CMK (cell line): ENCODE results near the gene TMEM132D.

ENCODE experiments used
- DNase-seq: peaks from one replicate; pipeline ENCODE4 v3.0.0-alpha.2; 2010; ENCODE audit warnings: low read depth

Gene TMEM132D

DNA sequence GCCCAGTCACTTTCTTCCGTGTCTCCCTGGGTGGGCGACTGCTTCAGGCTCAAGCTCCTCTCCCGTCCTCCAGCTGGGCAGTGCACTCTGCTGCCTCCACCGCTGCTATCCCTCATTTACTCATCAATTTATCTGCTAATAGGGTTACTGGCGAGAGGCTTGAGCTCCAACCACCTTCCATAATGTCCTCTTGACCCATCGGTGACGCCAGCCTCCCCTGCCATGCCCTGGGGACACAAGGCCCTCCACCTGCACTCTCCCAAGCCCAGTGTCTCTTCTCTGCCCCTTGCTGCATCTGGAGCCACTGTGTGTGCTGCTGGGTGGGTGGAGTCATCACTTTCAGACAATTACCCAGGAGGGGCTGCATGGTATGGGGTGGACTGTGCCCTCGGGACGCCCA is 78.5 kb downstream of the TMEM132D start:
- DNase-seq: no peak

- no peak for DNase-seq
These were observed 81.9 kb downstream of the TMEM132D start for GRCh38 chr12:129821964-129822363.

GRCh38 chr12:129819391-129819790 is 84.4 kb downstream of the TMEM132D start:
- DNase-seq: no peak

DNA sequence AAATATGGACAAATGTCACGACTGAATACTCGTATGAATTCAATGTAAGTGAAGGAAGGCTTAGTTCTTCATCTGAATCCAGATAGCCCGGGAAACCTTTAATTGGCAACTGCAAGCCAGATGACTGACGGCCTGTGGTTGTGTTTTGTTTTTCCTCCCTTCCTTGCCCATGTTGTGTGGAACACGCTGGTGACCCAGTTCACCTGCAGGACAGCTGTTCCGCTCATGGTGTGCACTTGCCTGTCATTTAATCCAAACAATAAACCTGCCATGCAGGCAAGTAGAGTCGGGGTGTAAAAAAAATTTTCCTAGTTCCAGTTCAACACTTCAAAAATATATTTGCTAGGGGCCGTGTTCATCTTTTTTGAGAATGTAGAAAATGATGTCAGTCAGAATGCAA is 88.0 kb downstream of the TMEM132D start:
- DNase-seq: no peak

- DNase-seq: no peak
These were observed 91.9 kb downstream of the TMEM132D start for GRCh38 chr12:129811963-129812362.

DNA sequence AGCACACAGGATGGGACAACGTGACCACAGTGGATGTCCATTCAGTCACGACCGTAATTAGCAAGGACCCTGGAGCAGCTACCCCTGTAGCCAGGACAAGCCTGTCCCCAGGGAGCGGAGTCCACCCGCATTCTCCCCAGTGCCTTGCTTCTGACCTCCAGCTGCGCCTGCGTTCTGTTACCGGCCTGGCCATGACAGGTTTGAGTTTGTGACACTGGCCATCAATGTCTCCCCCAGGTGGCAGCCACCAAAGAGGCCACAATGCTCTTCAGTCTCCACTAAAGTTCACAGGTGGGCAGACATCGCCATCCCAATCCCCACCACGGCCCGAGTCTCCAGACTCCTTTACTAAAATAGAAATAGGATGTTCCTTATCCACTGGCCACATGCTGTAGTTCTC is 96.7 kb downstream of the TMEM132D start:
- no peak for DNase-seq

- no peak for DNase-seq
These were observed 112.4 kb downstream of the TMEM132D start for GRCh38 chr12:129791396-129791795.

DNA sequence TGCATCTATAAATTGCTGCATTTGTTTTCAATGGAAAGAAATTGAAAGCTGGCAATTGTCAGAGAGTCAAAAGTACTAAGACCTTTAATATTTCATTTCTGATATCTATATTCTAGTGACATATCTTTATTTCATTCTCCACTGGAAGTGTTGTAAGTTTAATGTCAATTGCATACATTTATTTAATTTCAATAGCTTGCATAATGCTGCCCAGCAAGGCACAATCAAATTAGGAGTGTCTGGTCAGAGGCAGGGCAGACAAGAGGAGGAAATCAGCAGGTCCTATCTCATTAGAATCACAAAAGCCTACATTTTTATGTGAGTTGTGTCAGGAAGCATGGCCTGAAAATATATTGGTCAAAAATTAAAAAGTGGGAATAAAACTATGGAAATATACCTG is 112.9 kb downstream of the TMEM132D start:
- DNase-seq: no peak

GRCh38 chr12:129790331-129790730 is 113.5 kb downstream of the TMEM132D start:
- no peak for DNase-seq

- DNase-seq: no peak
These were observed 113.9 kb downstream of the TMEM132D start for GRCh38 chr12:129789921-129790320.

DNA sequence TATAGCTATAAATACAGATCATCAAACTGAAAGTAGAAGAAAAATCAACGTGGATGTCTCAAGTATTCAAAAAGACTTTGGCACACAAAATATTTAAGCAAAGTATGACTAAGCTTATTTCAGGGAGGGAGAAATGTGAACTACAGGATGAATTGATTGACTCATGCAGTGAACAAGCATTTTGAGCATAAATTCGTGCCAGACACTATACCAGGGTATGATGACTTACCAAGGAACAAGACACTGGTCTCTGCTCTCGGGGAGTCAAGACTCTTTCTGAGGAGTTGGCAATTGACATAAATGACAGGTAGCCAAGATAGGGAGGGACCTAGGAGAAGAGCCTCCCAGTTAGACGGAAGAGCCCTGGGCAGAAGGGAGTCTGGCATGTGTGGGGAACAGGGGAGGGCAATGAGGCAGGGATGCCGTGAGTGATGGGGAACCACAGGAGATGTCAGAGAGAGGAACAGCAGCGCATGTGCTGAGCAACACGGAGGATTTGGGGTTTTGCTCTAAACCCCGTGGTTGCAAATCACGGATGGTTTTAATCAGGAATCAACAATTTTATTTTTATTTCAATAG is 115.2 kb downstream of the TMEM132D start:
- DNase-seq: no peak

DNA sequence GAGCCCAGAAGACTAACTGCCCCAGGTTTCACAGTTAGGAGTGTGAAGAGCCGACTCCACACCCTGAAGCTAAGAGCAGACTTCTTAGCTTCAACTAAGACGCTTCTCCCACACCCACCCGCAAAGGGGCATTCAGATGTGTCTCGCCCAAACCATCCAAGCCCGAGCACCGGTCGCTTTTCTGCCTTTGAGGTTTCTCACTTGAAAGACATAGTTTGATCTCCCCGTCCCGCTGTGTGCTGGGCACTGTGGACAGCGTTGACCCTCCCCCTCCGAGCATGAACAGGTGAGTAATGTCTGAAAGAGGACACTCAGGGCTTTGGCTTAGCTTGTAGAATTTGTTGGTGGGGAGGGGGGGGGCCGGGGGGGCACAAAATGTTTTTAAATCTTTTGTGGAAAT is 123.8 kb downstream of the TMEM132D start:
- DNase-seq: no peak

DNA sequence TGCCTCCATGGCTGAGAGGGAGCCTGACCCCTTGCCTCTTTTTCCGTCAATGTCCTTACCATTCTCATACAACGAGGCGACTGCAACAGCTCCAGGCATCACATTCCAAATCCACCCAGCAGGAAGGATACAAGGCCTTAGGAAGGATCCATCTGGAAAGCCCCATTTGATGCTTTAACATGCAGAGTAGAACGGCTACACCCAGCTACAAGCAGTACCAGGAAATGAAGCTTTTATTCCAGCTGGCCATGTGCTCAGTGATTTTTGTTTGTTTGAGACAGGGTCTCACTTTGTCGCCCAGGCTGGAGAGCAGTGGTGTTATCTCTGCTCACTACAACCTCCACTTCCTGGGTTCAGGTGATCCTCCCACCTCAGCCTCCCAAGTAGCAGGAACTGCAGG is 124.8 kb downstream of the TMEM132D start:
- no peak for DNase-seq

DNA sequence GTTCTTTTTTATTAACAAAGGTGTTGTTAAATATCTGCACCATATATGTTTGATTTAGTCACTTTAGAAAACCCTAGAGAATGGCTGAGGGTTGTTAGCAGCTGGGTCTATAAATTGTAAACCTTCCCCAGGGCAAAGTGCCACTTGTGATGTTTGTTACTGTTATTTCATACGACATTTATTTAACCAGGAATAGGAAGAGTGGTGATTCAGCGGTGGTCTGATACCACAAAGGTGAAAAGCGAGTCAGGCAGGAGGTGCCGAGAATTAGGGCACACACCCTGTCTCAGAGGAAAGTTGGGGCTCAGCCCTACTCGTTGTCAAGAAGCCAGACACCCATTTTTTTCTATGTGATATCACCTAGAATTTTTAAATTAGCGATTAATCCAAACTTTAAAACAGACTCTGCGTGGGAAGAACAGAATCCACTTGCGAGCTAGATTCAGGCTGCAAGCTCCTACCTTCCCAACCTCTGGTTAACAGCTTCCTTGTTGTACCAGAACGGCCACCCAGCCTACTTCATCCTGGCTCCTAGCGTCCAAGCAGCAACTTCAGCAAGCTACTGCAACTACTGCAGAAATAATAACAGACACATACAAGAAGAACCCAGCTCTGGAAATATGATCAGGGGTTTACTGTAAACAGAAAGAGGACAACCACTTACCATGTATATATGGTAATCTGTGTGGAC is 126.7 kb downstream of the TMEM132D start:
- DNase-seq: no peak

DNA sequence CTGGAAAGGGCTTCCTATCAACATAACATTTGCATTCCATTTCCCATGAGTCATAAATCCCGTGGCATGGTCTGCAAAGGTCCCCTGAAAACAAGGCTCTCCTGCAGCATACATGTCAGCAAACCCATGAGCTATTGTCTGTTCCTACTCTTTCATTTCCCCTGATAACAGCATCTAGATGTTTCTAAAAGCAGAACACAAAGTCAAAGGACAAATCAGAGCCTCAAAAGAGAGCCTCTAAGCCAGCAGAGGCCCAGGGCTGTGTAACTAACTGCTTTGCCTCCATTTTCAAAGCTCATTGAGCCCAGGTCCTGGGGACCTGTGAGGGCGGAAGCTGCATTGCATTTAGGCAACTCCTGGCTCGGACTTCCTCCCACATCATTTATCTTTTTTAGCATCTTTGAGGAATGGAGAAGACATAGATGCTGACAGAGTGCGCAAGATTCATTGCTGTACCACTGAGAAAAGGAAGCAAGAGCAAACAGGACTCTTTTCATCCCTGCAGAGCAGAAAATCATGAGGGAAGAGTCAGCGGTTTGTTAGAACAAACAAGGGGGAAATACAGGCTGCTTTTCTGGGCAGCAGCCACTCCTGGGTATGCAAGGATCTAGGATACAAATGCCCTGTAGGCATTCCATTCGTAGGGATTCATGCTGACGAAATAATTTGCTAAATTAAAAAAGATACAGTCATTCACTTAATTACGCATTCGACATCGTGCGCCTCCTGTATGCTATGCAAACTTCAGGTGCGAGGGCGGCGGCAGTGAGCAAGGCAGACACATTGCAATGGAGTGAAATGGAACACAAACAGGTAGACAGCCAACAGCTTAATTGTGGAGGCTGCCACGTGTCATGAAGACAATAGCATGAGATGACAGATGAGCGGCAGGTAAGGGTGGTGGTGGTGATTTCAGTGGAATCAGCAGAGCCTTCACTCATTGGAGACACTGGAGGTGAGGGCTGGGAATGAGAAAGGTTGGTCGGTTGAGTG is 131.0 kb downstream of the TMEM132D start:
- no peak for DNase-seq

- no peak for DNase-seq
These were observed 132.6 kb downstream of the TMEM132D start for GRCh38 chr12:129771238-129771637.

- no peak for DNase-seq
These were observed 138.1 kb downstream of the TMEM132D start for GRCh38 chr12:129765719-129766118.

DNA sequence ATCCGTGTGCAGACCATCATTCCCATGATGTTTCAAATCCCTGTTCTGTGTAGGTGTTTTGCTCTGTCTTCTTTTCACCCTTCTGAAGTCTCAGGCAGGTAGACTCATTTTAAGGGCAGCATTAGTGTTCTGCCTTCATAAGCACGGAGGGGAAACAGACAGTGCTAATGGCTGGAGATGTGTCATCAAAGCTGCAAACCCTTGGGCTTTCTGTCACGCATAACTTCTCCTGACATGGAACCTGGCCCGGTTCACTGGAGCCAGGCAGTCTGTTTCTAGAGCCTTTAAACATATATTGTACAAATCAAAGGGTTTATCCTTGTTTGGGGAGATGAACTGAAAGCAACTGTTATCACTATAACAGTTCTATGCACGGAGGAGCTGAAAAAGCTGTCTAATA is 141.4 kb downstream of the TMEM132D start:
- no peak for DNase-seq

GRCh38 chr12:129753586-129753985 is 150.2 kb downstream of the TMEM132D start:
- no peak for DNase-seq

GRCh38 chr12:129750421-129750820 is 153.4 kb downstream of the TMEM132D start:
- no peak for DNase-seq

DNA sequence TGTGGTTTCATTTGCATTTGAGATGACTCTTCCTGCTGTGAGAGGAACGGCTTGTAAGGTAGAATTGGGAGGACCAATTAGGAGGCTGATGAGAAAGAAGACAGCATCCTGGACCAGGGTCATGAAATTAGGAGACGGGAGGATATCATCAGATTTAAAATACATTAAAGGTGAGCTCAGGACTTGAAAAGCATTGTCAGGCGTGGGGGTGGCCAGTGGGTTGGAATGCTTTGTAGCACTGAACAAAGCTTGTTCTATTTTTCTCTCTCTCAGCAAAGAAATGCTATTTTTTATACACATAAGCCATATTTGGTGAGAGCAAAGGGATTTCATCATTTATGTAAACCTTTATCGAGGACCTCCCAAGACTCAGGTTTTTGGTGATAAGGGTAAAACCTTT is 157.5 kb downstream of the TMEM132D start:
- DNase-seq: no peak

- DNase-seq: no peak
These were observed 174.7 kb downstream of the TMEM132D start for GRCh38 chr12:129729170-129729569.

GRCh38 chr12:129727100-129727499 is 176.7 kb downstream of the TMEM132D start:
- no peak for DNase-seq
